Thyroid gland (tissue), 4 donors: Measurements from ENCODE around the gene SLC50A1. TPM values are rescaled to one million over a fixed set of nuclear protein-coding genes. Genes with fewer than 3 reads are reported as not detected.
A peak's percentile ranks its signal among the peaks of the same experiment; 100 is the strongest.

Experiments
- DNase-seq, 2 donors: peaks; one replicate each; pipeline ENCODE4 v3.0.0-alpha.2; 2019
- H3K27ac ChIP-seq, 3 donors: fragments of 200-600 bp; sonication (generic); 1 replicate in 2 of 3; 2 replicates in 1 of 3; pipeline ENCODE4 v1.5.1; 2016 to 2019; ENCODE audit warnings: mild to moderate bottlenecking in 1 of 3, moderate library complexity in 1 of 3
- H3K27me3 ChIP-seq: fragments of 200-600 bp; sonication (generic); one replicate; pipeline ENCODE4 v1.5.1; 2019
- H3K36me3 ChIP-seq, 2 donors: fragments of 200-600 bp; sonication (generic); one replicate each; pipeline ENCODE4 v1.5.1; 2016 to 2019
- H3K4me1 ChIP-seq, 2 donors: fragments of 200-600 bp; sonication (generic); one replicate each; pipeline ENCODE4 v1.5.1; 2017 to 2019
- H3K4me3 ChIP-seq, 3 donors: fragments of 200-600 bp; sonication (generic); replicated peaks in 1 of 3; 1 replicate in 2 of 3; 2 replicates in 1 of 3; pipeline ENCODE4 v1.5.1; 2016; ENCODE audit warnings: mild to moderate bottlenecking in 1 of 3
- H3K9me3 ChIP-seq: fragments of 200-600 bp; sonication (generic); one replicate; pipeline ENCODE4 v1.5.1; 2017
- CTCF ChIP-seq, 6 experiments: fragments of 200-600 bp in 3 of 6; fragments of 450-650 bp in 3 of 6; sonication (generic) in 3 of 6; IDR thresholded peaks; one replicate each; pipeline ENCODE4 v1.5.1; 2016 to 2019; ENCODE audit warnings: antibody characterized with exemption in 6 of 6, mild to moderate bottlenecking in 2 of 6, inconsistent platforms in 1 of 6, moderate library complexity in 1 of 6
- POLR2A ChIP-seq, 2 donors: fragments of 450-650 bp; IDR thresholded peaks; one replicate each; pipeline ENCODE4 v1.6.1; 2017; ENCODE audit warnings: antibody characterized with exemption in 2 of 2, mild to moderate bottlenecking in 2 of 2, moderate library complexity in 1 of 2
- WGBS, 2 donors: methylation state at CpG; one replicate each; pipeline ENCODE4 v1.1.5; 2017; 5-methylcytosine and 5-hydroxymethylcytosine counted together
- intact Hi-C: fragments of 100-400 bp; cut with DNase I; formaldehyde crosslinking; loops from one replicate; pipeline ENCODE4 v1.15.1; 2023
- total RNA-seq, 4 donors: library from RNA; depleted of rRNA; stranded (reverse); fragments of >200 nt; gene quantifications; one replicate each; pipeline ENCODE4 v1.2.3, GENCODE V29; 2016

The SLC50A1 gene
- total RNA-seq, 4 donors from 2014 or later = 30.9 to 42.2 (median 32.7) TPM

- Histone ChIP-seq H3K27me3 (peaks cover 7% of the 10 kb centered on the region), H3K36me3 (peaks cover 8 to 10% of the 10 kb centered on the region in 2 donors), H3K4me3 (peak within 1 kb of the TSS; percentile 56 to 77 (median 59)), H3K9me3 (no peaks in the 10 kb centered on the region), H3K4me1 (peaks cover 12 to 23% of the 10 kb centered on the region in 2 donors), H3K27ac (peak within 1 kb of the TSS; percentile 45 to 87 (median 83))
- peak; percentile 94 to 95 for DNase-seq
- TF ChIP-seq CTCF (IDR thresholded peaks at IDR 0.05) (peak; percentile 91 to 99 (median 94)), POLR2A (IDR thresholded peaks at IDR 0.05) (peak in 1 of 2 donors; percentile 66)
- WGBS, 2 donors = 1% methylated on average over 23 to 40 of the region's 57 CpGs
- intact Hi-C loops = no loop called here
Observed at GRCh38 chr1:155172732-155173477, 37.3 kb downstream of the SLC50A1 start, which contains the start of gene KRTCAP2. KRTCAP2 (minus strand) TSS chr1:155173304; CDS start chr1:155173224, 80 bp downstream.

- peaks cover 7% of the 10 kb centered on the region for H3K27me3 ChIP-seq
- 1 to 2% methylated on average over 38 of the region's 38 CpGs for WGBS, 2 donors
- peaks cover 12 to 23% of the 10 kb centered on the region in 2 donors for H3K4me1 ChIP-seq
- peak within 1 kb of the TSS; percentile 45 to 87 (median 83) for H3K27ac ChIP-seq
- no peaks in the 10 kb centered on the region for H3K9me3 ChIP-seq
- TF ChIP-seq CTCF (IDR thresholded peaks at IDR 0.05) = peak in 1 of 6 experiments; percentile 25
- no peak for TF ChIP-seq POLR2A (IDR thresholded peaks at IDR 0.05)
- intact Hi-C loops = no loop called here
- no peak for DNase-seq
- H3K36me3 ChIP-seq = peaks cover 8 to 10% of the 10 kb centered on the region in 2 donors
- peak within 1 kb of the TSS; percentile 56 to 77 (median 59) for H3K4me3 ChIP-seq
Observed at GRCh38 chr1:155173478-155174323, 38.0 kb downstream of the SLC50A1 start, which contains the start of gene TRIM46. TRIM46 (plus strand) TSS chr1:155173849; CDS start chr1:155173967, 118 bp downstream.

- DNase-seq = no peak
Observed at GRCh38 chr1:155174324-155175280, 39.0 kb downstream of the SLC50A1 start.

More at GRCh38 chr1:155174324-155175280, 39.0 kb downstream of the SLC50A1 start:
- Histone ChIP-seq H3K36me3 (peaks cover 0 to 3% of the 10 kb centered on the region in 2 donors), H3K4me1 (peaks cover 12 to 23% of the 10 kb centered on the region in 2 donors), H3K27me3 (peaks cover 7% of the 10 kb centered on the region), H3K4me3 (peak overlapping the region in 1 of 3 donors; percentile 59), H3K9me3 (no peaks in the 10 kb centered on the region), H3K27ac (no peak overlapping the region)
- WGBS, 2 donors = 5 to 8% methylated on average over 22 to 32 of the region's 35 CpGs
- intact Hi-C loops = no loop called here
- no peak for TF ChIP-seq CTCF (IDR thresholded peaks at IDR 0.05)
- no peak for TF ChIP-seq POLR2A (IDR thresholded peaks at IDR 0.05)
